ENCODE data around the gene BPIFA1. TPM values are rescaled to one million over a fixed set of nuclear protein-coding genes. Genes with fewer than 3 reads are reported as not detected.

Gene BPIFA1
- total and polyA plus RNA-seq, 4 donors = not detected

GRCh38 chr20:33285861-33286495 is 50.2 kb downstream of the BPIFA1 start:
- TF ChIP-seq HNF4G (IDR thresholded peaks at IDR 0.05) = no peak
- TF ChIP-seq HNF4A (conservative IDR thresholded peaks at IDR 0.05) = no peak
- TF ChIP-seq EGR1 (IDR thresholded peaks at IDR 0.05; ENCODE audit: low read depth in 2 of 2) = no peak
- TF ChIP-seq SP1 (IDR thresholded peaks at IDR 0.05) = no peak
- TF ChIP-seq FOXA1 (IDR thresholded peaks at IDR 0.05) = no peak
- no peak for DNase-seq (ENCODE audit: low spot score)
- Histone ChIP-seq H3K4me1 (ENCODE audit: control insufficient read depth in 4 of 4, insufficient read depth in 4 of 4, low read length in 3 of 4) (no peaks in the 10 kb centered on the region), H3K27ac (ENCODE audit: low read depth in 1 of 2, low read length in 2 of 2) (no peak overlapping the region), H3K4me3 (ENCODE audit: low read depth in 1 of 3, low read length in 3 of 3) (no peak overlapping the region), H3K36me3 (ENCODE audit: control insufficient read depth in 4 of 4, insufficient read depth in 3 of 4, low read depth in 1 of 4, low read length in 3 of 4) (no peaks in the 10 kb centered on the region), H3K27me3 (ENCODE audit: control insufficient read depth in 4 of 4, insufficient read depth in 4 of 4, low read length in 3 of 4) (peaks cover 0 to 8% (median under 1%) of the 10 kb centered on the region in 4 donors), H3K9ac (ENCODE audit: low read depth in 1 of 2, low read length in 2 of 2) (no peak overlapping the region), H3K9me3 (ENCODE audit: control insufficient read depth in 4 of 4, low read length in 3 of 4) (no peaks in the 10 kb centered on the region)
- WGBS = 62% methylated on average over 10 of the region's 10 CpGs

- H3K9ac ChIP-seq (ENCODE audit: low read depth in 1 of 2, low read length in 2 of 2) = no peak overlapping the region
- H3K27me3 ChIP-seq (ENCODE audit: control insufficient read depth in 4 of 4, insufficient read depth in 4 of 4, low read length in 3 of 4) = peaks cover 0 to 8% (median under 1%) of the 10 kb centered on the region in 4 donors
- no peak for DNase-seq (ENCODE audit: low spot score)
- no peaks in the 10 kb centered on the region for H3K36me3 ChIP-seq (ENCODE audit: control insufficient read depth in 4 of 4, insufficient read depth in 3 of 4, low read depth in 1 of 4, low read length in 3 of 4)
- H3K9me3 ChIP-seq (ENCODE audit: control insufficient read depth in 4 of 4, low read length in 3 of 4) = no peaks in the 10 kb centered on the region
- H3K4me1 ChIP-seq (ENCODE audit: control insufficient read depth in 4 of 4, insufficient read depth in 4 of 4, low read length in 3 of 4) = no peaks in the 10 kb centered on the region
- no peak for TF ChIP-seq NR2F2 (IDR thresholded peaks at IDR 0.05)
- TF ChIP-seq TAF1 (conservative IDR thresholded peaks at IDR 0.05) = no peak
- TF ChIP-seq HNF4A (conservative IDR thresholded peaks at IDR 0.05) = no peak
- TF ChIP-seq GABPA (IDR thresholded peaks at IDR 0.05 in 1 of 2, conservative IDR thresholded peaks at IDR 0.05 in 1 of 2) = no peak
- no peak for TF ChIP-seq HNF4G (IDR thresholded peaks at IDR 0.05)
- no peak for TF ChIP-seq FOXA2 (IDR thresholded peaks at IDR 0.05)
- no peak for TF ChIP-seq FOXA1 (IDR thresholded peaks at IDR 0.05)
- no peak for TF ChIP-seq ZBTB33 (IDR thresholded peaks at IDR 0.05)
- TF ChIP-seq CTCF (IDR thresholded peaks at IDR 0.05; ENCODE audit: low read depth, low read length, missing input control) = no peak
- TF ChIP-seq RAD21 (IDR thresholded peaks at IDR 0.05) = no peak
- no peak for TF ChIP-seq REST (IDR thresholded peaks at IDR 0.05)
- no peak for TF ChIP-seq RXRA (IDR thresholded peaks at IDR 0.05)
- TF ChIP-seq SP1 (IDR thresholded peaks at IDR 0.05) = no peak
- no peak for TF ChIP-seq MAX (IDR thresholded peaks at IDR 0.05)
- no peak for TF ChIP-seq EGR1 (IDR thresholded peaks at IDR 0.05; ENCODE audit: low read depth in 2 of 2)
- no peak overlapping the region for H3K4me3 ChIP-seq (ENCODE audit: low read depth in 1 of 3, low read length in 3 of 3)
- no peak overlapping the region for H3K27ac ChIP-seq (ENCODE audit: low read depth in 1 of 2, low read length in 2 of 2)
Measured at GRCh38 chr20:33287884-33288283, 52.1 kb downstream of the BPIFA1 start.
